Keratinocyte (primary cell): ENCODE measurements around the gene PALMD.

ENCODE experiments used
- EZH2 ChIP-seq: IDR thresholded peaks from one replicate; pipeline ENCODE4 v1.6.1; 2012; ENCODE audit warnings: inconsistent platforms, mild to moderate bottlenecking, low read length, moderate library complexity
- TF ChIP-seq, protein P1 (sequence below), 3 experiments: IDR thresholded peaks in 1 of 3; conservative IDR thresholded peaks in 1 of 3; optimal IDR thresholded peaks in 1 of 3; 2 replicates in 2 of 3; 3 replicates in 1 of 3; pipeline versions ENCODE3 to v1.5.1; 2011; ENCODE audit warnings: low read length in 3 of 3, mild to moderate bottlenecking in 3 of 3, moderate library complexity in 2 of 3, control low read depth in 1 of 3, inconsistent platforms in 1 of 3; ENCODE audit not compliant: insufficient read depth in 2 of 3; ENCODE audit errors: extremely low read depth in 1 of 3

DNA sequence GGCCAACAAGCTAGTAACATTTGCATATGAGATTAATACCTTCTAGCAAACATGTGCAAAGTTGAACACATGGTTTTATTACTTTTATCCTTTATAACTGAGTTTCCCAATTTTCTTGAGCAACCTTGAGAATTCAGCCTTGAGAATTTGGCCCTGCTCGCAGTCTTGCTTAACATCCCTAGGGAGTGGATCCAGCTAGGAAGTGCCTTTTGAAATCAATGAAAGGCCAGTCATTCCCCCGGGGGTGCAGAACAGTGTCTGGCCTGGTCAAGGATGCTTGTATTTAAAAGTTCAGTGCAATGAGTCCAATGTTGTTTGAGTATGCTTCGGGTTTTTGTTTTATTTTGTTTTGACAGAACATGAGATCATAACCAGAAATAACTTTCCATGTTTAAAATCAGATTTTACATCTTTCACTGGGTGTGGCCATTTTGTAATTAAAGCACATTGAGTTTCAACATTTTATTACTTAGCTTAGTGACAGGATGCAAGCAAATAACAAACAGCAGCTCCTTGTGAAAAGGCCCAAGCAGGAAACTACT, 16.7 kb downstream of the PALMD start:
- TF ChIP-seq, protein P1, sequence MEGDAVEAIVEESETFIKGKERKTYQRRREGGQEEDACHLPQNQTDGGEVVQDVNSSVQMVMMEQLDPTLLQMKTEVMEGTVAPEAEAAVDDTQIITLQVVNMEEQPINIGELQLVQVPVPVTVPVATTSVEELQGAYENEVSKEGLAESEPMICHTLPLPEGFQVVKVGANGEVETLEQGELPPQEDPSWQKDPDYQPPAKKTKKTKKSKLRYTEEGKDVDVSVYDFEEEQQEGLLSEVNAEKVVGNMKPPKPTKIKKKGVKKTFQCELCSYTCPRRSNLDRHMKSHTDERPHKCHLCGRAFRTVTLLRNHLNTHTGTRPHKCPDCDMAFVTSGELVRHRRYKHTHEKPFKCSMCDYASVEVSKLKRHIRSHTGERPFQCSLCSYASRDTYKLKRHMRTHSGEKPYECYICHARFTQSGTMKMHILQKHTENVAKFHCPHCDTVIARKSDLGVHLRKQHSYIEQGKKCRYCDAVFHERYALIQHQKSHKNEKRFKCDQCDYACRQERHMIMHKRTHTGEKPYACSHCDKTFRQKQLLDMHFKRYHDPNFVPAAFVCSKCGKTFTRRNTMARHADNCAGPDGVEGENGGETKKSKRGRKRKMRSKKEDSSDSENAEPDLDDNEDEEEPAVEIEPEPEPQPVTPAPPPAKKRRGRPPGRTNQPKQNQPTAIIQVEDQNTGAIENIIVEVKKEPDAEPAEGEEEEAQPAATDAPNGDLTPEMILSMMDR (optimal IDR thresholded peaks at IDR 0.05 in 1 of 3, IDR thresholded peaks at IDR 0.05 in 1 of 3, conservative IDR thresholded peaks at IDR 0.05 in 1 of 3; ENCODE audit: extremely low read depth in 1 of 3, insufficient read depth in 2 of 3, low read length in 3 of 3), result no peak
- TF ChIP-seq EZH2, result no peak
